Medulla oblongata (tissue), 1 donor: Measurements from ENCODE around the gene SPOCK3.
"Not testable (repeated sequence)": the region's sequence is repeated elsewhere in the genome, so short reads cannot be mapped to it uniquely, and the experiment has no call there.

Experiments
- DNase-seq: peaks from one replicate; pipeline ENCODE4 v3.0.0-alpha.2; 2015; ENCODE audit errors: extremely low spot score

SPOCK3 gene

DNA sequence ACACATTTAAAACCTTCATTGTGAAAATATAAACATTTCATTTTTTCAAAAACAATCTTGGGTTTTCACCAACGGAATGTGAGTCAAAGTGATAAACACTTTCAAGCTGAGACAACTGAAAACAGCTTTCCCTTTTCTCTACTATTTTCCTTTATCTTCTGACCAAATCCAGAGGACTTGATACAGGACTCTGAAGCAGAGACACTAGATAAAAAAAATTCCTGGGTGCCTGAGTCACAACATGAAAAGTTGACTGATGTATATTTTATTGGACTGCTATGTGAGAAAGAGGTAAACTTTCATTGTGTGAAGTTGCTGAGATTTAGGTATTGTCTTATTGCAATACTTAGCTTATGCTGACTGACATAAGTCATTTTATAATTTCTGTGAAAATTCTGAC lies 411.2 kb downstream of the SPOCK3 start:
- no peak for DNase-seq

DNA sequence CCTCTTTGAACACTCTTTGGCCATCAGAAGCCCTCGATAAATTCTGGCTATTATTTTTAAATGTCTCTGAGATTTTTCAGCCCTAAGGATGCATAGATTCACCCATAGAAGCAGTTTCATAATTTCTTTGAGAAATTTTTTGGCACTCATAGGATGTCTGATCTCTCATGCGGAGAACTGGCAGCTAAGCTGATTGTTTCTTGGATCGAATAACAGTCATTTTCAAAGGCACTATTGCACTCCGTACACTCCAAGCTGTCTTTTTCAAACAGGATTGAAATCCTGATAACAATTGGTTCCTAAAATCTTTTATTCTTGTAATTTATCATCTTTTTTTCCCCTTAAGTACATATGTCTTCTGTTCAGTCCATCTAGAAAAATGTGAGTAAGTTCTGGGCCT lies 411.9 kb downstream of the SPOCK3 start:
- DNase-seq = no peak

DNA sequence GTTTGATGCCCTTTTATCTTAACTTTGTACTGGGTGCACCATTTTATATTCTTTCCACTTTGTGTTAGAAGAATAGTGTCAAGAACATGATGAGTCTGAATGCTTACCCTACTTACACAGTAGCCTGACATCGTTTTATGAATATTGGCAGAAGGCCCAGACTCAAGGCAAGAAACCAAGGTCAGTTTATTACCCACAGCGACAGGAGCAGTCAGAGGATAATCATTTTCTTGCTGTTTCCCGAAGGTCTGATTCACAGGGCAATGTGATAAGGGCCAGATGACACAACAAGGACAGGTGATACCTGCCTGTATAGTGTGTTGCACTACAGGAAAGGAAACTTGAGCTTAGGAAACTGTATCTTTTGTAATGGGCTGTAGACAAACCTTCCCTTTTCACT lies 417.4 kb downstream of the SPOCK3 start:
- peak; percentile 42 for DNase-seq

- no peak for DNase-seq
These were observed 425.9 kb downstream of the SPOCK3 start for GRCh38 chr4:166808380-166808779.

GRCh38 chr4:166802346-166802745 lies 431.9 kb downstream of the SPOCK3 start:
- DNase-seq = no peak

DNA sequence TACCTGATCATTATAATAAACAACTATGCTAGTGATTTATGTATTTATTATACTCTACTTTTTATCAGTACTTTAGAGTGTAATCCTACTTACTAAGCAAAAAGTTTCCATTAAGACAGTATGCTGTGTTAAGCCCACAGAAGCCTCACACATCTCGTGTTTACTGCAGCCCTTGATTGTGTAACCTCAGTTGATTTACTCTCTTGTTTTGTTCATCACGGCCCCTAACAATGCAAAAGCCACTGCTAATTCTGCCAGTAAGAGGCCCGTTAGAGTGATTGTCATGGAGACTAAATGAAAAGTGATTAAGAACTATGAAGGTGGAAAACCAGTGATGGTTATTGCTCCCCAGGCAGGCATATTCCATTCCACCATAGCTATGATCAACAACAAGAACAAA lies 436.2 kb downstream of the SPOCK3 start:
- no peak for DNase-seq

DNA sequence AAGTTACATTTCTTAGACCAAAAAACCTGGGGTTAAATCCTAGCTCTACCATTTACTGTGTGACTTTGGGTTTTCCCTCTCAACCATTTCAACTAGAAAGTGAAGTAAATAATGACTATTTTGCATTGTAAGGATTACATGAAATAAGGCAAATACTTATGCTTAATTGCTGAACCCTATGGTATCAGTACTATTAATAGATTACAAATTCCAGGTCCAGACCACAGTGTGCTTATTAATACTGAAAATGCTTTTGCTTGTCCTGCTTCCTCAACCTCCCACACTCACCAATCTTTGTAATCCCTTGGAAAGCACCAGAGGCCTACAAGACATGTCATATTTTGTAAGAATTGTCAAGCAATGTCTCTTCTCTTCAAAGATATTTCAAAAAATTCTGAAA lies 456.5 kb downstream of the SPOCK3 start:
- DNase-seq = no peak

GRCh38 chr4:166763018-166763417 lies 471.3 kb downstream of the SPOCK3 start:
- DNase-seq = no peak

- DNase-seq = no peak
These were observed 492.6 kb downstream of the SPOCK3 start for GRCh38 chr4:166741742-166742141.

GRCh38 chr4:166739215-166739614 lies 495.1 kb downstream of the SPOCK3 start:
- DNase-seq = not testable (repeated sequence)

DNA sequence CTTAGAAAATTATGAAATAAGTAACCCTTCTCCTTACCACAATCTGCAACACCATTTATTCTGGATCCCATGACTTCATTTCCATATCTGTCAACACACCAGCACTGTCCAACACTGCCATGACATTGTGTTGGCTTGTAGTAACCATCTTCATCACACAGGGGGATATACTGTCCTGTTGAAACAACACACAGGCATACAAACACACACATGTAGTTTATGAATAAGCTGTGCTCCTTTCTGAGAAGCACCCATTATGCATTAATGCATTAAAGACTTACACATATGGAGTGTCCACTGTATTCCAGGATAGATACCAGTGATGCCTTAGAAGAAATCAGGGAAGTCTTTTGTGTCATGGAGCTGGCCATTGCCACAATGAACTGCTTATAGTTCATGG lies 496.9 kb downstream of the SPOCK3 start:
- no peak for DNase-seq

DNA sequence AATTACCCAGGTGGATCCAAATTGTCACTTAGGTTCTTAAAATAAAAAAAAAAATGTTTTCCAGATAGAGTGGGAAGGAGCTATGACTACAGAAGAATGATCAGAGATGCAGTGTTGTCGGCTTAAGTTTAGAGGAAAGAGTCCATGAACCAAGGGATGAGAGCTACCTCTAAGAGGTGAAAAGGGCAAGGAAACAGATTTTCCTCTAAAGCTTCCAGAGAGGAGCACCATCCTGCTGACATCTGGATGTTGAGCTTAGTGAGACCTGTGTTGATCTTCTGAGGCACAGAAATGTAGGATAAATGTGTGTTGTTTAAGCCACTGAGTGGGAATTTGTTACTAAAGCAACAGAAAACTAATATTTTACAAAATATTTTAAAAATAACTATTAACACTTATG lies 498.7 kb downstream of the SPOCK3 start:
- no peak for DNase-seq

DNA sequence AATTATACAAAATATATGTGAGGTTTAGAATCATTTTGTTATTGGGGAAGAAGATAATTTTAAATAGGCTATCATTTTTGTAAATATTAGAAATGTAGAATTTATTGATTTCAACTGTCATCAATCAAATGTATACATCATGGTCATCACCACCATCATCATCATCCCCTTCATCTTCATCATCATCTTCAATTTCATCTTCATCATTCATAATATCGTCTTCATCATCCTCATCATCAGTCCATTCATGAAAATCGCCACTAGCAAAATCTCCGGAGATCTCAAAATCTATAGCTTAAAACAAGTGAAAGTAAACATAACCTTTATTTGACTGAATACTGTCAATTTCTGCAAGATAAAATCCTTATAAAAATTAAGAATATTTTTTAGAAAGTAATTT lies 499.5 kb downstream of the SPOCK3 start:
- DNase-seq = no peak

GRCh38 chr4:166733686-166734085 lies 500.6 kb downstream of the SPOCK3 start:
- DNase-seq = no peak

DNA sequence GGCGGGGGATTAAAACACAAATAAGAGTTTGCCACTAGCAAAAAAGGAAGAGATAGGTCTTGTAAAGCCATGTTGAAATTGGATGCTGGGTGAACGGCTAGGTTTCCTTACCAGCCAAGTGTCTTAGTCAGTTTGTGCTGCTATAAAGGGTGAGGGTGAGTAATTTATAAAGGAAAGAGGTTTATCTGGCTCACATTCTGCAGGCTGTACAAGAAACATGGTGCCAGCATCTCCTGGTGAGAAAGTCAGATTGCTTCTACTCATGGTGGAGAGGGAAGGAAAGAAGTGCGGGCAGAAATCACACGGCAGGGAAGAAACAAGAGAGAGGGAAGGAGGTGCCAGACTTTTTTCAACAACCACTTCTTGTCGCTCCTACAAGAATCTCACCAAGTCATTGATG lies 507.5 kb downstream of the SPOCK3 start:
- DNase-seq = no peak

- no peak for DNase-seq
These were observed 509.9 kb downstream of the SPOCK3 start for GRCh38 chr4:166724369-166724768.

DNA sequence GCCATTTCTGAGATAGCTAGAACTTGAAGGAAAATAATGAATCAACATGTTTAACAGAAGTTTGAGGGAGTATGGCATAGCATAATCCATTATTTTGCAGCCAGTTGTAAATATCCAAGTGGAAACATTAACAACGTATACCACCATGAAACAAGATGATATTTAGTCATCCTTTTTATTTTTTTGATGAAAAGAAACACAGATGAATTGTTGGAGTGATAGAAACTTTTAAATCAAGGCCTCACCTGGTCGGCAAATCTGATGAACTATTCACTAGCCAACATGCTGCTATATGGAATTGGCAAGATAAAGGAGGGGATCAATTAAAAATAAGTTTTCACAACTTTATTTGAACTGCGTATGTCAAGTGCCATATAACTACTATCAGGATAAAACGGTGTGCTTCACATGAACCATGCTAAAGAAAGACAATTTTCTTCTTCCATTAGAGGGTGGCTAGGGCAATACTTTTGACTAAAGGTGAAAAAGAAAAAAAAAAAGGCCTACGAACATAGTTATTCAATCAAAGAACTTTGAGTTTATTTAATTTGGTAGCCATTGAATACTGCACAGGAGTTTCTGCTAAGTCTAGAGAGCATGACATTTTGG lies 510.7 kb downstream of the SPOCK3 start:
- no peak for DNase-seq

DNA sequence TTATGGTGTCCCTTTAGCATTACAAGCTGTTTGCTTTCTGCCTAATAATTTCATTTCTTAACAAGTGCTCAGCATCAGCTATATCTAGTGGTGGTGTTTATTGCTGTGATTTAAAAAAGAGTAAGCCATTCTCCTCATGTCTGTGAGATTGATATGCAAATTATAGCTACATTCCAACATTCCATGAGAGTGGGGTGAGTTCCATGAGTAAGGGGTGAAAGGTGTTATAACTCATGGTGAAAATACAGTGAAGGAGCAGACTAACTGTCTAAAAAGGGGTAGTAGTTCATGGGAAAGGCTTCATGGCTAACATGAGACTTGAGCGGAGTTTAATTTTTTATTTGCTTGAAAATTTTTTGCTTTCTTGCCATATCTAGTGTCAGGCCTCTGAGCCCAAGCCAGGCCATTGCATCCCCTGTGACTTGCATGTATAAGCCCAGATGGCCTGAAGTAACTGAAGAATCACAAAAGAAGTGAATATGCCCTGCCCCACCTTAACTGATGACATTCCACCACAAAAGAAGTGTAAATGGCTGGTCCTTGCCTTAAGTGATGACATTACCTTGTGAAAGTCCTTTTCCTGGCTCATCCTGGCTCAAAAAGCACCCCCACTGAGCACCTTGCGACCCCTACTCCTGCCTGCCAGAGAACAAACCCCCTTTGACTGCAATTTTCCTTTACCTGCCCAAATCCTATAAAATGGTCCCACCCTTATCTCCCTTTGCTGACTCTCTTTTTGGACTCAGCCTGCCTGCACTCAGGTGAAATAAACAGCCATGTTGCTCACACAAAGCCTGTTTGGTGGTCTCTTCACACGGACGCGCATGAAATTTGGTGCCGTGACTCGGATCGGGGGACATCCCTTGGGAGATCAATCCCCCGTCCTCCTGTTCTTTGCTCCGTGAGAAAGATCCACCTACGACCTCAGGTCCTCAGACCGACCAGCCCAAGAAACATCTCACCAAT lies 518.3 kb downstream of the SPOCK3 start:
- DNase-seq = not testable (repeated sequence)

DNA sequence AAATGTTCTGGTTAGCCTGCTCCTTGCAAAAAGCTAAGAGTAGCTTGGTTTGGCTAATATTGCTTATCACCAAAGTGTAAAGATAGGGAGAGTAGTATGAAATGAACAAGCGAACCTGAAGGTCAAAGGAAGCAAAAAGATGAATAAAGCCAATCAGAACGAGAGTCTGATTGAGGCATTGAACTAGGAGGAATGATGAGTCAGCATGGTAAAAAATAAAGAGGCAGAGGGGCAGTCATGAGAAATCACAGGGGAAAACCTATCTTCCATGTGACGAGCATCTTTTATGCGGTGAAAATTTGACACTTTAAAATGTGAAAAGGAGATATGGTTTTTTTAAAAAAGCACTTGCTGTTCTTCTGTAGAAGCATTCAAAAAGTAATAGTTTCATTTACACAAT lies 533.7 kb downstream of the SPOCK3 start:
- no peak for DNase-seq

- no peak for DNase-seq
These were observed 545.5 kb downstream of the SPOCK3 start for GRCh38 chr4:166688835-166689234.

GRCh38 chr4:166687828-166688227 lies 546.5 kb downstream of the SPOCK3 start:
- DNase-seq = no peak
